ENCODE results near the gene MACROD2.
"Not testable (repeated sequence)": the region's sequence is repeated elsewhere in the genome, so short reads cannot be mapped to it uniquely, and the experiment has no call there.

The MACROD2 gene

DNA sequence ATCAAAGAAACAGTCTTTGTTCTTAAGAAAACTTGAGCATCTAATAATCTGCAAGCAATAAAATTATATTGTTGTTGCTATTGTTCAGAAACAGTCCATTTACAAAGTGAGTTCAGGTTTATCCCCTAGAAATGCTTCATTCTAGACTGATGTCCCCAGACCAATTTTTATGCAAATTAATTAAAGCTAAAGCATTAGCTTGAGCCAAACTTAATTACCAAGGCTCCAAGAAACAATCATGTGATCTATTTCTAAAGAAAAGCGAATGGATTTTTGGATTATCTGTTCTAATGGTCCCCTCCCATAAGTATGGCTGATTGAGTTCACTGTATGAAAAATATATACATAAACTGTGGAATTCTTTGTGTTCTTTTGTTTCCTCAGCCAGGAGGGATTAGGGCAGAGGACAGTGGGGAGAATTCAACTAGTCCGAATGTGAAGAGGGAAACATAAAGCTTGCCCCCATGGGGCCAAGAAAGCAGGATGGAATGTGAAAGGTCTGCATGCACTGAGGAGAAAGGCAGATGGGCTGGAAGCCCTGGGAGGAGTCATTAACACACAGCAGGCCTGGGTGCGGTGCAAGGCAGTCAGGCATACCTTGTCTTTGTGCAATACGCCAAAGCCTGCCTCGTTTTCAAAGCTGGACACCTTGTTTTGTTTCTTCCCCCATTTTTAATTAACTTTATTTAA is 1980.9 kb downstream of the MACROD2 start:
- FAIRE-seq (no peak), DNase-seq (ENCODE audit: low spot score) (no peak)

DNA sequence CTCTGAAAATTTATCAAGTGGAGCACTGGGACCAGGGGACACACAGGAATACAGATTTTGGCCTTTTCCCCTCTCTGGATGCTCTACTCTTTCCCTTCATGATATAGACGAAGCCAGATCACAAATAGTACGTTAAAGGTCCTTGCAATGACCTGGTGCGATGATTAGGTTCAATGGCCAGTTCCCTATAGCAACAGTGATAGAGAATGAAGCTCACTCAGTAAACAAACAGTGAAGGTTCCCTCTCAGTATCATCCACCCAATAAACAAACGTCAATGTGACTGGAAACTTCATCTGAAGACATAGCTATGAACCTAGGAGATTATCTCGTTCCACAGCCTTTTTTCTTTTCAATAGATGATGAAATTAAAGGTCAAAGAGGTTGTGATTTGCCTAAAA is 1981.7 kb downstream of the MACROD2 start:
- no peak for DNase-seq (ENCODE audit: low spot score)

GRCh38 chr20:15977758-15978157 is 1982.4 kb downstream of the MACROD2 start:
- FAIRE-seq = no peak
- no peak for DNase-seq (ENCODE audit: low spot score)

More for the DNA sequence above, 1981.7 kb downstream of the MACROD2 start:
- no peak for FAIRE-seq

- FAIRE-seq = peak; percentile 84
- DNase-seq (ENCODE audit: low spot score) = peak; percentile 43
Observed at GRCh38 chr20:15985494-15986368, 1990.4 kb downstream of the MACROD2 start.

GRCh38 chr20:15986690-15987089 is 1991.4 kb downstream of the MACROD2 start:
- FAIRE-seq (peak; percentile 62), DNase-seq (ENCODE audit: low spot score) (peak; percentile 38)

DNA sequence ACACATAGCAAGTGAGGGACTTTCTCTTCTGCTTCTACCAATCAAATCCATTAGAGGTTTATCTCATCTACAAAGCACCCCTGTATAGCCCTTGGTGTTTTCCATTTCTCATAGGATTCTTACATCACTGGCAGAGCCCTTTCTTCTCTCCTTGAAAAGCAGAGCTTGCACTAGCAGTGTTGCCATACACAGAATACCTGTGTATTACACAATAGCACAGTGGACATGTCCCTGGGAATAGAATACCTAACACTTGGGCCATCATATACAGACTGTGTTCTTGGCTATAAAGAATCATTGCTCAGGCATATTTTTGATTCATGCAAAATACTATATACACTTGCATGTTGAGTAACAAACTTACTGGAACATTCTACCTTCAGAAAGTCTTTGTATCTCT is 1996.0 kb downstream of the MACROD2 start:
- DNase-seq (ENCODE audit: low spot score) = no peak
- FAIRE-seq = no peak

- DNase-seq (ENCODE audit: low spot score) (peak; percentile 73), FAIRE-seq (peak; percentile 92)
Observed at GRCh38 chr20:15992564-15992963, 1997.2 kb downstream of the MACROD2 start.

GRCh38 chr20:16000112-16000511 is 2004.8 kb downstream of the MACROD2 start:
- no peak for DNase-seq (ENCODE audit: low spot score)
- FAIRE-seq = no peak

DNA sequence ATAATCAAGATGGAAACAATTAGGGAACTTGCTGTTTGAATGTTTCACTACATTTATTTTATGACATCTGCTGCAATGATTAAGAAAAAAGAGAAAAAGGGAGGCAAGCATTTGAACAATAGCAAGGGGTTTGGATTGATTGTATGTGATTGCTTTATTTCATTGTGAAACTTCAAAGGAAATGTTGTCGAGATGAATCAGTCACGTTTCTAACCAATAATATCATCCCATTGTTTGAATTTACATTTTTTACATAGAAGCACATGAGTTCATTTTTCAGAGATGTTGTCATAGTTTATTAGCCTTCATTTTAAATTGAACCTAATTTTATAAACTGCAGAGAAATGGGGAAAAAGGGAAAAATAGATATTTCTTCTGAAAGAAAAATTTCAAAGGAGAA is 2006.0 kb downstream of the MACROD2 start:
- no peak for FAIRE-seq

GRCh38 chr20:16003310-16003709 is 2008.0 kb downstream of the MACROD2 start:
- DNase-seq (ENCODE audit: low spot score) = no peak
- FAIRE-seq = no peak

More for the DNA sequence above, 2006.0 kb downstream of the MACROD2 start:
- no peak for DNase-seq (ENCODE audit: low spot score)

DNA sequence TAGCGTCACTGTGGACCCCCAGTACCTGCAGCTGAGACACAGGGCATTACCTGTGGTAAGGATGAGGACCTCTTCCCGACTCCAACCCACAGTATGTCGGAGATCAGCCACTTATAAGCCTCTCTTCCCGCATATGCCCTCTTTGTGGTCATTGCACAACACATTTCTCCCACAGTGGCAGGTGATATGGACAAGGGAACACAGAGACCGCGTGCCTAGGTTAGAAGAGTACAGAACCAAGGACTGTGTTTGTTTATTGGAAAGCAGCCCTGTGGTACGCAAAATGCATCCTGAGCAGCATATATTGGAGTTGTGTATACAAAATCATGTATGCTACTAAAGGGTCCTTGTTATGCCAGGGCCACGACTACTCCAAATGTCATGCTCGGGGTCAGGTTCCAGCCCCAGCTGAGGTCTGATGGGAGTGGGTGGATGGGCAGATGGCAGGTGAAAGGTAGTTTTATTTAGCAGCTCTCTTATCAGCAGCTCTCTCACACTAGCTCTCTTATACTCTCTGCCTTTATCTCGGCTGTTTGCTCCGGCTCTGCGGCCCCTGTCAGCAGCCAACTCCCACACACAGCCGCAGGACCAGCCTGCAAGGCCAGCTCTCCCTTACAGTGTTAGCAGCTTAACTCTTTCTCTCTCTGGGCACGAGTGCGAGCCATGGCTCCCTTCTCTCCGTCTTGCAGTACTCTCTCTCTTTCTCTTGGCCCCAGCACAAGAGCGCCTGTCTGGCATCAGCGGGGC is 2009.0 kb downstream of the MACROD2 start:
- no peak for DNase-seq (ENCODE audit: low spot score)
- FAIRE-seq = no peak

GRCh38 chr20:16005021-16005914 is 2010.0 kb downstream of the MACROD2 start:
- no peak for FAIRE-seq
- no peak for DNase-seq (ENCODE audit: low spot score)

- FAIRE-seq (no peak), DNase-seq (ENCODE audit: low spot score) (no peak)
Observed at GRCh38 chr20:16005915-16006493, 2010.7 kb downstream of the MACROD2 start.

DNA sequence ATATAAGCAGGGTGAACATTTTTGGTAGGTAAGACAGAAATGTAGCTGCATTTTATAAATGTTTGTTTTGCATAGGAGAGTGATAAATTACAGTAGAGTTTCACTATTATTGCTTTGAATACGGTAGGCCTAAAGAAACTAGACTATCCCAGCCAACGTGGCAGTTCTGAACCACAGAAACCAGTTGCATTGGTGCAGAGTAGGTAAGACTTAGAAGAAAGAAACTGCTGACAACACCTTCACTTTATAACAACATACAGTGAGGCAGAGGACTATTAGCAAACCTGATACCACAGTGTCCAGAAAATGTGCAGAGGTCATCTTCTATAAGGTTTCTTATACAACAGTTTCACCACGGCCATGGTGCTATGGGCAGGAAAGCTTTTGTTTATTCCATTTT is 2011.8 kb downstream of the MACROD2 start:
- no peak for FAIRE-seq
- no peak for DNase-seq (ENCODE audit: low spot score)

- DNase-seq (ENCODE audit: low spot score) = no peak
- FAIRE-seq = no peak
Observed at GRCh38 chr20:16007962-16008361, 2012.6 kb downstream of the MACROD2 start.

DNA sequence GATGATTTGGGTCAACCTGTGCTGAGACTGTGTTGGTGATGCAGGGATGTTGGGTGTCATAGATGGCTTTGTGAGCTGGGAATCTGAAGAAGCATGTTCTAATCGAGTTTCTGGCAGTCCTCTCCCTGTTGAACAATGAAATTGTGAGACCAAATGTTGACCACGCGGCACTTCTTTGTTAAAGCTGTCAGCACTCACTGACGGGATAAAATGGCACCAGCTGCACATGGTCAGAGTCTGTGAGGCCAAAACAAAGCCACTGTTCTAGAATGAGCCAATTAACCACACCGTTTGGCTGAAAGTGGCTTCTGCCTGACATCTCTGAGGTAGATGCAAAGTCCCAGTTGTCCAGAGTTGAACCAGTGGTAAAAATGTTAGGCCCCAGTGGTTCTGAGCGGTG is 2015.7 kb downstream of the MACROD2 start:
- DNase-seq (ENCODE audit: low spot score) (no peak), FAIRE-seq (no peak)

DNA sequence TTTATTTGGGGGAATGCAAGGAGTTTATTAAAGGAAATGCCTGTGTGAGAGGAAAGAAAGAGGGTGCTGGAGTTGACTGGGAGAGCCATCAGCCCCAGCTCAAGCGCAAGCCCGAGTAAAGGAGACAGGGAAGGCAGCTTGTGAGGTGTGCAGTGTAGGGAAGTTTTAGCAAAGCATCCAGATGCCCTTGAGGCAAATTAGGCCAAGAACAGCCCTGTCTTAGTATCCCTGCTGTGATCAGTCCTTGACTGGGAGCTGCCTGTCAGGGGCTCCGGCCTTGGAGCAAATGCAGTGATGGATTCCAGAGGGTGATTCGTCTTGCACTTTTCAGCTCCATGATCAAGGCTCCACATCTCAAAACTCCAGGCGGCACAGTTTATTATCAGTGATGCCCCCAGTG is 2016.2 kb downstream of the MACROD2 start:
- DNase-seq (ENCODE audit: low spot score) (no peak), FAIRE-seq (no peak)

- FAIRE-seq; DNase-seq (ENCODE audit: low spot score): not testable (repeated sequence)
Observed at GRCh38 chr20:16012934-16013333, 2017.6 kb downstream of the MACROD2 start.

DNA sequence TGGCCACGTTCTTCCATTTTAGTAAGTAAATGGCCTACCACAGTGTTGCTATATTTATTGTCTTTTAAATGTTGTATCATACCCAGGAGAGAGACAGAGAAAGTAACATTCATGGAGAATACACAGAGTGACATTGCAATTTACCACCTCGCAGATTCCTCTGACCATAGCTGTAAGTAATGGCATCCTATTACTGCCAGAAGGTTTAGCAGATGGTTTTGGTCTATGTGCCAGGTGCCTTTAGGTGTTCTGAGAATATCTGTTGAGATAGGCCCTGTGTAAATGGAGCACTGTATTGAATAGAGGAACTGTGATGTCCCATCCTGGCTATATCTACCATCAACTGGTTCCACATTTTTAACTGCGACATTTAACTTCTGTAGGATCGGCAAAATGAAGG is 2018.3 kb downstream of the MACROD2 start:
- DNase-seq (ENCODE audit: low spot score) (no peak), FAIRE-seq (no peak)

- DNase-seq (ENCODE audit: low spot score) = no peak
- FAIRE-seq = no peak
Observed at GRCh38 chr20:16014436-16014835, 2019.1 kb downstream of the MACROD2 start.

All from RCC 7860 (cell line).